H1 (cell line): ENCODE measurements around the gene SULF2.

Experiments used
- GABPA ChIP-seq: IDR thresholded peaks from 2 replicates; pipeline ENCODE4 v1.6.1; 2011; ENCODE audit warnings: mild to moderate bottlenecking, low read length, moderate library complexity, borderline replicate concordance; ENCODE audit not compliant: insufficient read depth
- MAX ChIP-seq: IDR thresholded peaks from 2 replicates; pipeline ENCODE4 v1.6.1; 2012; ENCODE audit warnings: inconsistent platforms
- POLR2A ChIP-seq, 2 experiments: IDR thresholded peaks; 1 replicate in 1 of 2; 2 replicates in 1 of 2; pipeline ENCODE4 v1.6.1; 2011; ENCODE audit warnings: low read depth in 2 of 2, low read length in 2 of 2, mild to moderate bottlenecking in 2 of 2; ENCODE audit errors: control extremely low read depth in 1 of 2
- RAD21 ChIP-seq, 2 experiments: IDR thresholded peaks in 1 of 2; conservative IDR thresholded peaks in 1 of 2; 2 replicates each; pipeline ENCODE4 v1.6.1; 2011; ENCODE audit warnings: low read depth in 2 of 2, low read length in 2 of 2, improper control_type of control experiment in 1 of 2, inconsistent platforms in 1 of 2, mild to moderate bottlenecking in 1 of 2, moderate library complexity in 1 of 2
- RXRA ChIP-seq: IDR thresholded peaks from 2 replicates; pipeline ENCODE4 v1.6.1; 2011; ENCODE audit warnings: low read depth, mild to moderate bottlenecking, low read length, moderate library complexity; ENCODE audit not compliant: insufficient read depth
- SRF ChIP-seq: IDR thresholded peaks from 2 replicates; pipeline ENCODE4 v1.6.1; 2011; ENCODE audit warnings: mild to moderate bottlenecking, low read depth, low read length, moderate library complexity
- TF ChIP-seq, protein P1 (sequence below), 3 experiments: IDR thresholded peaks; 1 replicate in 2 of 3; 2 replicates in 1 of 3; pipeline versions ENCODE4 v1.5.1 to v1.6.1; 2011; ENCODE audit warnings: low read length in 3 of 3, mild to moderate bottlenecking in 3 of 3, inconsistent platforms in 2 of 3, low read depth in 1 of 3, moderate library complexity in 1 of 3; ENCODE audit not compliant: insufficient read depth in 1 of 3; ENCODE audit errors: control extremely low read depth in 1 of 3

DNA sequence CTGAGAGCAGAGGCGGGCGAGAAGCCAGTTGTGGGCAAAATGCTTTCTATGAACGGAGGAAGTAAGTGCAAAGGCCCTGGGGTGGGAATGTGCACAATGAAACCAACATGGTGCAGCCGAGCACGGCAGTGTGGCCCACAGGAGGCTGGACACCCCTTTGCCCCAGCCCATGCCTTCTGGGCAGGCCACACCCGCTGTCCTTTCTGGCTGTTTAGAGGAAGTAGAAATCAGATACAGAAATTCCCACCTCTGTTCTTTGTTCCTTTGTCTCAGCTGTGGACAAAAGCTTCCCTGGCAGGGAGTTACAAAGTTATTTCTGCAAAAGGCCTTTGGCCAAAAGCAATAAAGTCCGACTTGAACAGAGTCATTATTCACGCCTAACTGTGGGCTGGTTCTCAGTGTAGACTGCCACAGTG, 11.9 kb downstream of the SULF2 start:
- TF ChIP-seq MAX (no peak), RAD21 (IDR thresholded peaks at IDR 0.05 in 1 of 2, conservative IDR thresholded peaks at IDR 0.05 in 1 of 2; ENCODE audit: low read depth in 2 of 2, low read length in 2 of 2) (no peak), RXRA (no peak), GABPA (no peak), POLR2A (IDR thresholded peaks at IDR 0.05; ENCODE audit: control extremely low read depth in 1 of 2, low read depth in 2 of 2, low read length in 2 of 2) (no peak), SRF (no peak)
- TF ChIP-seq, protein P1, sequence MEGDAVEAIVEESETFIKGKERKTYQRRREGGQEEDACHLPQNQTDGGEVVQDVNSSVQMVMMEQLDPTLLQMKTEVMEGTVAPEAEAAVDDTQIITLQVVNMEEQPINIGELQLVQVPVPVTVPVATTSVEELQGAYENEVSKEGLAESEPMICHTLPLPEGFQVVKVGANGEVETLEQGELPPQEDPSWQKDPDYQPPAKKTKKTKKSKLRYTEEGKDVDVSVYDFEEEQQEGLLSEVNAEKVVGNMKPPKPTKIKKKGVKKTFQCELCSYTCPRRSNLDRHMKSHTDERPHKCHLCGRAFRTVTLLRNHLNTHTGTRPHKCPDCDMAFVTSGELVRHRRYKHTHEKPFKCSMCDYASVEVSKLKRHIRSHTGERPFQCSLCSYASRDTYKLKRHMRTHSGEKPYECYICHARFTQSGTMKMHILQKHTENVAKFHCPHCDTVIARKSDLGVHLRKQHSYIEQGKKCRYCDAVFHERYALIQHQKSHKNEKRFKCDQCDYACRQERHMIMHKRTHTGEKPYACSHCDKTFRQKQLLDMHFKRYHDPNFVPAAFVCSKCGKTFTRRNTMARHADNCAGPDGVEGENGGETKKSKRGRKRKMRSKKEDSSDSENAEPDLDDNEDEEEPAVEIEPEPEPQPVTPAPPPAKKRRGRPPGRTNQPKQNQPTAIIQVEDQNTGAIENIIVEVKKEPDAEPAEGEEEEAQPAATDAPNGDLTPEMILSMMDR (IDR thresholded peaks at IDR 0.05; ENCODE audit: control extremely low read depth in 1 of 3, insufficient read depth in 1 of 3, low read depth in 1 of 3, low read length in 3 of 3), result no peak
